ENCODE data around the gene RUVBL1. TPM values are rescaled to one million over a fixed set of nuclear protein-coding genes. Genes with fewer than 3 reads are reported as not detected.

Gene RUVBL1
- total RNA-seq, 1 experiment from 2014 or later, result 115 TPM

DNA sequence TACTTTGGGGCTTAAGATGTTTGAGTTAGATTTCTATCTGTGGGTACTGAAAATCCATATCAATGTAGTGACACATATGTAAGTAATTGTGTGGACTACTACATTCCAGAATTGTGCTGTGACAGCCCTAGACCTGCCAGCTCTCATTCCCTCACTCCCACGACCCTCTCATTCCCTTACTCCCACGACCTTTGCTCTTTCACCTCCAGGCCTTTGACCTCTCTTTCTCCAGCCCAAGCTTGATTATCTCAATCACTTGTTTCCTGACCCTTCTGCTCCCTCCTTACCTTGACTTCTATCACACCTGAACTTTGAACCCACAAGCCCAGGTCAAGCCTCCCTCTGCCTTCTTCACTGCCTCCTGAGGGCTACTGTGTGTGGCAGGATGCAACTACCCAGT, 3.6 kb upstream of the RUVBL1 start:
- Histone ChIP-seq H3K79me2 (ENCODE audit: low read depth) (peaks cover 14% of the 10 kb centered on the region), H3K4me3 (no peak overlapping the region), H3K9me3 (ENCODE audit: insufficient read depth, low read depth) (no peaks in the 10 kb centered on the region), H3F3A (ENCODE audit: insufficient read depth, low read depth) (peaks cover 5% of the 10 kb centered on the region; the same call in 1 of the 2 replicates), H3K27me3 (ENCODE audit: insufficient read depth, low read depth) (no peaks in the 10 kb centered on the region), H3K27ac (no peak overlapping the region), H2AFZ (no peak overlapping the region), H3K4me2 (no peak overlapping the region), H3K4me1 (replicated peaks; ENCODE audit: insufficient read depth) (peaks cover 12% of the 10 kb centered on the region), H3K36me3 (ENCODE audit: low read depth) (no peaks in the 10 kb centered on the region), H4K20me1 (ENCODE audit: insufficient read depth) (no peaks in the 10 kb centered on the region), H3K9me2 (ENCODE audit: insufficient read depth) (no peaks in the 10 kb centered on the region; the same call in 1 of the 2 replicates)
- intact Hi-C loops (cut with micrococcal nuclease; ENCODE audit: unreplicated experiment), result no loop called here
- no peak for TF ChIP-seq EZH2 (IDR thresholded peaks at IDR 0.05; ENCODE audit: low read depth)
- TF ChIP-seq, protein P1, sequence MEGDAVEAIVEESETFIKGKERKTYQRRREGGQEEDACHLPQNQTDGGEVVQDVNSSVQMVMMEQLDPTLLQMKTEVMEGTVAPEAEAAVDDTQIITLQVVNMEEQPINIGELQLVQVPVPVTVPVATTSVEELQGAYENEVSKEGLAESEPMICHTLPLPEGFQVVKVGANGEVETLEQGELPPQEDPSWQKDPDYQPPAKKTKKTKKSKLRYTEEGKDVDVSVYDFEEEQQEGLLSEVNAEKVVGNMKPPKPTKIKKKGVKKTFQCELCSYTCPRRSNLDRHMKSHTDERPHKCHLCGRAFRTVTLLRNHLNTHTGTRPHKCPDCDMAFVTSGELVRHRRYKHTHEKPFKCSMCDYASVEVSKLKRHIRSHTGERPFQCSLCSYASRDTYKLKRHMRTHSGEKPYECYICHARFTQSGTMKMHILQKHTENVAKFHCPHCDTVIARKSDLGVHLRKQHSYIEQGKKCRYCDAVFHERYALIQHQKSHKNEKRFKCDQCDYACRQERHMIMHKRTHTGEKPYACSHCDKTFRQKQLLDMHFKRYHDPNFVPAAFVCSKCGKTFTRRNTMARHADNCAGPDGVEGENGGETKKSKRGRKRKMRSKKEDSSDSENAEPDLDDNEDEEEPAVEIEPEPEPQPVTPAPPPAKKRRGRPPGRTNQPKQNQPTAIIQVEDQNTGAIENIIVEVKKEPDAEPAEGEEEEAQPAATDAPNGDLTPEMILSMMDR (conservative IDR thresholded peaks at IDR 0.05), result no peak
- ChIA-PET POLR2A (ENCODE audit: unreplicated experiment) (no interaction called here), CTCF (no interaction called here)
- BruUV-seq (replicated peaks), result no TSS peak
- no peak for DNase-seq

DNA sequence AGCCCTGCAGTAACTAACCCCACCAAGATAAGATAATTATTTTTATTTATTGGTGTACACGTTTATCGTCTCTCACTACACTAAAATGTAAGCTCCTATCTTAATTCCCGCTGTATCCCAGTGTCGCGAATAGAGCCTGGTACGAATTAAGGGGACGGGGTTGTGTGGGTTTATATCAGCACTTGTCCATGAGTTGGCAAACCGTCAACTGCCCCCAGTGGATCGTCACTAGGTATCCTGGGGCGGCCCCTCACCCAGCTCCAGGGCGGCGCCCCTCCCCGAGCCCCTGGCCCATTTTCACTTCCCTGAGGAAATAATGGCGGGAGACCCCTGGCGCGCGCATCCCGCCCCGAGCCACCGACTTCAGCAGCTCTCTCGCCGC, 465 bp downstream of the RUVBL1 start:
- Histone ChIP-seq H4K20me1 (ENCODE audit: insufficient read depth) (no peaks in the 10 kb centered on the region), H3K4me2 (peak overlapping the region; percentile 88), H3K4me3 (peak overlapping the region; percentile 92), H3K4me1 (replicated peaks; ENCODE audit: insufficient read depth) (peaks cover 17% of the 10 kb centered on the region), H3K9me2 (ENCODE audit: insufficient read depth) (no peaks in the 10 kb centered on the region; the same call in 1 of the 2 replicates), H3K27me3 (ENCODE audit: insufficient read depth, low read depth) (no peaks in the 10 kb centered on the region), H3K79me2 (ENCODE audit: low read depth) (peaks cover 44% of the 10 kb centered on the region), H3K36me3 (ENCODE audit: low read depth) (peaks cover 11% of the 10 kb centered on the region), H3F3A (ENCODE audit: insufficient read depth, low read depth) (peaks cover 5% of the 10 kb centered on the region; the same call in 1 of the 2 replicates), H2AFZ (peak overlapping the region; percentile 89), H3K9me3 (ENCODE audit: insufficient read depth, low read depth) (no peaks in the 10 kb centered on the region), H3K27ac (peak overlapping the region; percentile 53)
- CTCF ChIA-PET, result interaction anchor here (1.0 kb wide), 1 partner anchor 557 kb away, joined by 3 read pairs; no protein-coding TSS in a partner anchor
- DNase-seq, result no peak
- TF ChIP-seq, protein P1 (conservative IDR thresholded peaks at IDR 0.05), result no peak
- TF ChIP-seq EZH2 (IDR thresholded peaks at IDR 0.05; ENCODE audit: low read depth), result no peak
- POLR2A ChIA-PET (ENCODE audit: unreplicated experiment), result interaction anchor here (0.6 kb wide), 1 partner anchor 32 kb away, joined by 3 read pairs; no protein-coding TSS in a partner anchor
- intact Hi-C loops (cut with micrococcal nuclease; ENCODE audit: unreplicated experiment), result loop anchor here (1.0 kb wide), 1 partner anchor 30 kb away; the partner anchor contains the start of gene EEFSEC
- no TSS peak for BruUV-seq (replicated peaks)

DNA sequence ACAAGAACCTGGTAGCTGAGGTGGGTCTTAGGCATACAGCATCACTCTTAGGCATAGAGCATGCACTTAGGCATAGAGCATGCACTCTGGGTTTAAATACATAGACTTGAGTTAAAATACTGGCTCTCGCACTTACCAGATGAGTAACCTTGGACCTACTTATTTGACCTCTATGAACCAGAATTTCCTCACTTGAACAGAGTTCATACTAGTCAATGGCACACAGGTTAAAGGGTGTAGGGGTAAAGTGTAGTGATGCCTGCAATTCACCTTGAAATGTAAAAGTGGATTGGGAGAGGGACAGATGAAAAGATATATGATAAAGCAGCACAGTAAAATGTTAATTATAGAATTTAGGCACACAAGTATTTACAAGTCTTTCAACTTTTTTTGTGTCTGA, 1.6 kb downstream of the RUVBL1 start:
- CTCF ChIA-PET, result no interaction called here
- peaks cover 5% of the 10 kb centered on the region; the same call in 1 of the 2 replicates for H3F3A ChIP-seq (ENCODE audit: insufficient read depth, low read depth)
- intact Hi-C loops (cut with micrococcal nuclease; ENCODE audit: unreplicated experiment), result no loop called here

More for the DNA sequence above, 1.6 kb downstream of the RUVBL1 start:
- no peaks in the 10 kb centered on the region for H3K9me3 ChIP-seq (ENCODE audit: insufficient read depth, low read depth)
- H3K36me3 ChIP-seq (ENCODE audit: low read depth), result peaks cover 17% of the 10 kb centered on the region
- TF ChIP-seq, protein P1 (conservative IDR thresholded peaks at IDR 0.05), result no peak
- no peak for TF ChIP-seq EZH2 (IDR thresholded peaks at IDR 0.05; ENCODE audit: low read depth)
- POLR2A ChIA-PET (ENCODE audit: unreplicated experiment), result no interaction called here
- peaks cover 17% of the 10 kb centered on the region for H3K4me1 ChIP-seq (replicated peaks; ENCODE audit: insufficient read depth)
- H2AFZ ChIP-seq, result no peak overlapping the region
- peak overlapping the region; percentile 92 for H3K4me3 ChIP-seq
- BruUV-seq (replicated peaks), result no TSS peak
- no peaks in the 10 kb centered on the region for H3K9me2 ChIP-seq (ENCODE audit: insufficient read depth)
- H3K27ac ChIP-seq, result no peak overlapping the region
- DNase-seq, result no peak
- no peaks in the 10 kb centered on the region for H3K27me3 ChIP-seq (ENCODE audit: insufficient read depth, low read depth)
- peaks cover 53% of the 10 kb centered on the region for H3K79me2 ChIP-seq (ENCODE audit: low read depth)
- peaks cover 3% of the 10 kb centered on the region; the same call in 1 of the 2 replicates for H4K20me1 ChIP-seq (ENCODE audit: insufficient read depth)
- peak overlapping the region; percentile 88 for H3K4me2 ChIP-seq
